A549 (cell line): ENCODE data around the gene CENPM. TPM values are rescaled to one million over a fixed set of nuclear protein-coding genes. Genes with fewer than 3 reads are reported as not detected.

Source experiments
- ATAC-seq, 2 experiments: fragments of 200-7000 bp in 1 of 2; fragments of >200 bp in 1 of 2; cut with Nextera tagmentation in 1 of 2; cut with Tn5 transposase in 1 of 2; 3 replicates each; pipeline versions ENCODE4 v1.8.0 to v1.9.1; 2018 to 2020; ENCODE audit warnings: mild to moderate bottlenecking in 1 of 2, moderate library complexity in 1 of 2
- CTCF ChIA-PET: fragments of 300-600 bp; sonication (Branson Sonifier 250); formaldehyde crosslinking; extraction: SDS; loops from one replicate; lab custom pipeline; 2021; ENCODE audit warnings: antibody characterized with exemption, inconsistent platforms; lab: Yijun Ruan, JAX
- POLR2A ChIA-PET: fragments of 350-600 bp; formaldehyde crosslinking; extraction: SDS; loops from one replicate; lab custom pipeline; 2021; ENCODE audit warnings: antibody characterized with exemption, inconsistent platforms; lab: Yijun Ruan, JAX
- DNase-seq, 2 experiments: peaks; one replicate each; pipeline versions ENCODE4 v3.0.0 to v3.0.0-alpha.2; 2011 to 2016; ENCODE audit warnings: low read depth in 1 of 2, low spot score in 1 of 2
- FAIRE-seq: peaks from 2 replicates; lab custom pipeline; 2011; peaks lifted over from hg19 to GRCh38; lab: Jason Lieb, UNC
- H3K27ac ChIP-seq, 2 experiments: fragments of >200 bp; sonication (Bioruptor Twin); formaldehyde crosslinking; 3 replicates each; pipeline ENCODE4 v1.5.1; 2016 to 2017
- H3K4me1 ChIP-seq: fragments of >200 bp; sonication (Bioruptor Twin); formaldehyde crosslinking; 3 replicates; pipeline ENCODE4 v1.6.1; 2016
- H3K4me2 ChIP-seq: fragments of >200 bp; sonication (Bioruptor Twin); formaldehyde crosslinking; 3 replicates; pipeline ENCODE4 v1.6.1; 2016
- H3K4me3 ChIP-seq: fragments of >200 bp; sonication (Bioruptor Twin); formaldehyde crosslinking; 3 replicates; pipeline ENCODE4 v1.5.1; 2016
- H3K9me3 ChIP-seq: fragments of >200 bp; sonication (Bioruptor Twin); formaldehyde crosslinking; 3 replicates; pipeline ENCODE4 v1.6.1; 2016
- CBX2 ChIP-seq: fragments of 200-600 bp; sonication (generic); IDR thresholded peaks from 2 replicates; pipeline ENCODE4 v1.6.1; 2016; ENCODE audit warnings: low read depth, mild to moderate bottlenecking, borderline replicate concordance
- CEBPB ChIP-seq, 2 experiments: fragments of >200 bp in 1 of 2; sonication (Bioruptor Twin) in 1 of 2; formaldehyde crosslinking in 1 of 2; IDR thresholded peaks; 2 replicates each; pipeline ENCODE4 v1.6.1; 2012 to 2016
- CHD4 ChIP-seq: fragments of 200-600 bp; sonication (generic); IDR thresholded peaks from 2 replicates; pipeline ENCODE4 v1.6.1; 2016; ENCODE audit warnings: antibody characterized with exemption, mild to moderate bottlenecking, borderline replicate concordance
- EHF ChIP-seq: fragments of 250-450 bp; sonication (Bioruptor Pico); IDR thresholded peaks from 2 replicates; pipeline ENCODE4 v1.5.0; 2020; ENCODE audit warnings: mild to moderate bottlenecking
- GATA3 ChIP-seq: IDR thresholded peaks from 2 replicates; pipeline ENCODE4 v1.6.1; 2012; ENCODE audit warnings: borderline replicate concordance
- HEYL ChIP-seq: fragments of 250-450 bp; sonication (Bioruptor Pico); IDR thresholded peaks from 2 replicates; pipeline ENCODE4 v1.8.0; 2021; ENCODE audit warnings: mild to moderate bottlenecking, moderate library complexity
- JUN ChIP-seq, 2 experiments: fragments of >200 bp; sonication (Bioruptor Twin); formaldehyde crosslinking; IDR thresholded peaks; 2 replicates in 1 of 2; 3 replicates in 1 of 2; pipeline ENCODE4 v1.6.1; 2016 to 2017
- JUNB ChIP-seq: fragments of >200 bp; sonication (Bioruptor Twin); formaldehyde crosslinking; IDR thresholded peaks from 2 replicates; pipeline ENCODE4 v1.6.1; 2016
- KDM5A ChIP-seq: fragments of 200-600 bp; sonication (generic); IDR thresholded peaks from 2 replicates; pipeline ENCODE4 v1.6.1; 2016; ENCODE audit warnings: antibody characterized with exemption, mild to moderate bottlenecking
- MAFK ChIP-seq: fragments of 450-650 bp; IDR thresholded peaks from 2 replicates; pipeline ENCODE4 v1.6.1; 2014; ENCODE audit not compliant: partially characterized antibody
- MAZ ChIP-seq: fragments of 150-350 bp; IDR thresholded peaks from 2 replicates; pipeline ENCODE4 v1.6.1; 2014; ENCODE audit warnings: antibody characterized with exemption, low read depth, low read length, borderline replicate concordance
- MYC ChIP-seq: IDR thresholded peaks from 2 replicates; pipeline ENCODE4 v1.6.1; 2012; ENCODE audit warnings: mild to moderate bottlenecking, inconsistent platforms, low read length, improper control_type of control experiment, borderline replicate concordance
- NPAS2 ChIP-seq: fragments of 250-450 bp; sonication (Bioruptor Pico); IDR thresholded peaks from 2 replicates; pipeline ENCODE4 v1.8.0; 2022; ENCODE audit warnings: mild to moderate bottlenecking, moderate library complexity, borderline replicate concordance
- PHF8 ChIP-seq: fragments of 200-600 bp; sonication (generic); IDR thresholded peaks from 2 replicates; pipeline ENCODE4 v1.6.1; 2016; ENCODE audit warnings: low read depth, mild to moderate bottlenecking, antibody characterized with exemption, moderate library complexity, borderline replicate concordance
- POLR2AphosphoS2 ChIP-seq: conservative IDR thresholded peaks from 2 replicates; pipeline ENCODE4 v1.6.1; 2012; ENCODE audit warnings: low read length, improper control_type of control experiment, inconsistent platforms
- RCOR1 ChIP-seq: fragments of 150-350 bp; IDR thresholded peaks from 2 replicates; pipeline ENCODE4 v1.6.1; 2014; ENCODE audit warnings: antibody characterized with exemption, low read length, low read depth
- RFX5 ChIP-seq: fragments of 450-650 bp; IDR thresholded peaks from 2 replicates; pipeline ENCODE4 v1.7.1; 2014; ENCODE audit warnings: antibody characterized with exemption, mild to moderate bottlenecking, moderate library complexity
- SMC3 ChIP-seq: fragments of >200 bp; sonication (Bioruptor Twin); formaldehyde crosslinking; IDR thresholded peaks from 3 replicates; pipeline ENCODE4 v1.6.1; 2018; ENCODE audit warnings: inconsistent platforms
- TP53 ChIP-seq: fragments of 250-450 bp; sonication (Bioruptor Pico); IDR thresholded peaks from 2 replicates; pipeline ENCODE4 v1.5.0; 2021; ENCODE audit warnings: mild to moderate bottlenecking, moderate library complexity
- ZSCAN20 ChIP-seq: fragments of 250-450 bp; sonication (Bioruptor Pico); IDR thresholded peaks from 2 replicates; pipeline ENCODE4 v1.8.0; 2022; ENCODE audit warnings: mild to moderate bottlenecking, moderate library complexity
- WGBS: methylation state at CpG from one replicate; pipeline ENCODE4 v1.1.6; 2017; ENCODE audit errors: missing lambda C conversion rate; 5-methylcytosine and 5-hydroxymethylcytosine counted together
- polyA plus RNA-seq, 4 experiments: library from polyadenylated mRNA; depleted of rRNA in 3 of 4; stranded (reverse); fragments of >200 nt; fragmentation: RNase III in 1 of 4; extraction: RNeasy Plus Mini Kit Qiagen cat#74134 plus additional on column Dnase treatment in 1 of 4; gene quantifications; 2 replicates in 3 of 4; 3 replicates in 1 of 4; pipeline ENCODE4 v1.2.3, GENCODE V29; 2011 to 2017
- TF ChIP-seq, protein P1 (sequence below): IDR thresholded peaks from 2 replicates; pipeline ENCODE4 v1.6.1; 2012; ENCODE audit warnings: low read depth, borderline replicate concordance
- TF ChIP-seq, protein P2 (sequence below): fragments of 250-450 bp; sonication (Bioruptor Pico); IDR thresholded peaks from 2 replicates; pipeline ENCODE4 v1.5.0; 2020; ENCODE audit warnings: low read depth, mild to moderate bottlenecking, moderate library complexity
- TF ChIP-seq, protein P3 (sequence below): fragments of >200 bp; sonication (Bioruptor Twin); formaldehyde crosslinking; IDR thresholded peaks from 3 replicates; pipeline ENCODE4 v1.6.1; 2016
- TF ChIP-seq, protein P4 (sequence below): fragments of 200-600 bp; sonication (generic); IDR thresholded peaks from 2 replicates; pipeline ENCODE4 v1.6.1; 2016; ENCODE audit warnings: antibody characterized with exemption, mild to moderate bottlenecking, moderate library complexity

Gene CENPM
- polyA plus RNA-seq, 2 of the 4 experiments (the other 2 are of a cell fraction), result 22.3 to 40.1 TPM

DNA sequence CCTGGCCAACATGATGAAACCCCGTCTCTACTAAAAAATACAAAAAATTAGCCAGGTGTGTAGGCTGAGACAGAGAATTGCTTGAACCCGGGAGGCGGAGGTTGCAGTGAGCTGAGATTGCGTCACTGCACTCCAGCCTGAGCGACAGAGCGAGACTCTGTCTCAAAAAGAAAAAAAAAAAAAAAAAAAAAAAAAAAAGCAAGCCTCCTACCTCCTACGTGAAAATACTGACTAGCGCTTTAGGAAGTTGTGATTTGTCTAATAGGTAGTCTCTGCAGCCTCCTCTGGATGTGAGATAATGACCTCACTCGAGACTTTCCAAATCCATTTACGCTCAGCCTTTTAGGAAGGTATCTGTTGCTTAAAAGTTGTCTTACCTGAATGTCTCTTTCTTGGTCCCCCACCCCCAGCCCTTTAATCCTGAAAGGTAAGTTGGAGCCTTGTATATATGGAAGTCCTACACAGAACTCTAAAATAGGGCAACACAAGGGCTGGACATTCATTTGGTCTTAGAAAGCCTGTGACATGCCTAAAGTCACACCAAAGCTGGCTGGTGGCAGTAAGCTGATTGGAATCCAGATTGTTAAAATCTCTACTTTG, 27.8 kb upstream of the CENPM start:
- H3K4me2 ChIP-seq, result no peak overlapping the region; the same call in 2 of the 3 replicates
- FAIRE-seq (no peak), DNase-seq (no peak), ATAC-seq (no peak)
- H3K27ac ChIP-seq, result no peak overlapping the region
- no peaks in the 10 kb centered on the region for H3K4me1 ChIP-seq
- CTCF ChIA-PET, result interaction anchor here (1.6 kb wide), 1 partner anchor 8 kb away, joined by 4 read pairs; no protein-coding TSS in a partner anchor
- POLR2A ChIA-PET, result no interaction called here
- H3K9me3 ChIP-seq, result no peaks in the 10 kb centered on the region
- WGBS, result 22% methylated on average over 10 of the region's 10 CpGs
- no peak for TF ChIP-seq ZSCAN20 (CRISPR knock-in tag)
- 0 out of 4 replicates have a peak, but pooled peaks of 1 of the 2 experiments have one; percentile 12 for TF ChIP-seq CEBPB (IDR thresholded peaks at IDR 0.05)
- no peak for TF ChIP-seq NPAS2
- H3K4me3 ChIP-seq, result no peak overlapping the region

DNA sequence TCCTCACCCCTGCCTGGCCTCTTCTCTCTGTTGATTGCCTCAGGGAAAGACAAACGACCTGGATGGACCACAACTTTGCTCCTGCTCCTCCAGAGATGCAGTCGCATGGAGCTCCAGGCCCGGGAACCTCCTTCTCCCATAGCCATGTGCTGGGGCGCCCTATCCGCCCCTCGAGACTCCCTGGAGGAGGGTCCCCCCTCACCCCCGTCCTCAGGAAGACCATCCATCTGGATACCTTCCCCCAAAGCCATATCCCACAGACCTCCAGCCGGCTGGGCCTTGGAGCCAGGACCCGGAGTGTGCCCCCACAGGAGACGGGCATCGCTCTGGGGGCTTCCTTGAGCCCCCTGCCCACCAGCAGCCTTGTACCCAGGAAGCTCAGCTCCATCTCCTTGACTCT, 24.5 kb upstream of the CENPM start:
- no peak for FAIRE-seq
- no peak overlapping the region for H3K4me2 ChIP-seq
- CTCF ChIA-PET, result interaction anchor here (1.0 to 1.3 kb wide), 3 partner anchors 13 to 225 kb away, joined by 3 to 5 read pairs (median 4); no protein-coding TSS in a partner anchor
- no peak overlapping the region for H3K27ac ChIP-seq
- WGBS, result 30% methylated on average over 2 of the region's 11 CpGs
- POLR2A ChIA-PET, result no interaction called here
- no peak for ATAC-seq
- no peak for DNase-seq
- no peaks in the 10 kb centered on the region for H3K4me1 ChIP-seq
- no peaks in the 10 kb centered on the region for H3K9me3 ChIP-seq
- TF ChIP-seq KDM5A, result no peak
- no peak for TF ChIP-seq EHF (CRISPR knock-in tag)
- TF ChIP-seq ZSCAN20 (CRISPR knock-in tag), result no peak
- no peak for TF ChIP-seq CBX2
- TF ChIP-seq RFX5, result no peak
- TF ChIP-seq TP53 (CRISPR knock-in tag), result no peak
- TF ChIP-seq JUN (IDR thresholded peaks at IDR 0.05), result no peak
- TF ChIP-seq, protein P1, sequence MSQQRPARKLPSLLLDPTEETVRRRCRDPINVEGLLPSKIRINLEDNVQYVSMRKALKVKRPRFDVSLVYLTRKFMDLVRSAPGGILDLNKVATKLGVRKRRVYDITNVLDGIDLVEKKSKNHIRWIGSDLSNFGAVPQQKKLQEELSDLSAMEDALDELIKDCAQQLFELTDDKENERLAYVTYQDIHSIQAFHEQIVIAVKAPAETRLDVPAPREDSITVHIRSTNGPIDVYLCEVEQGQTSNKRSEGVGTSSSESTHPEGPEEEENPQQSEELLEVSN, result no peak
- TF ChIP-seq RCOR1, result no peak
- no peak overlapping the region for H3K4me3 ChIP-seq

DNA sequence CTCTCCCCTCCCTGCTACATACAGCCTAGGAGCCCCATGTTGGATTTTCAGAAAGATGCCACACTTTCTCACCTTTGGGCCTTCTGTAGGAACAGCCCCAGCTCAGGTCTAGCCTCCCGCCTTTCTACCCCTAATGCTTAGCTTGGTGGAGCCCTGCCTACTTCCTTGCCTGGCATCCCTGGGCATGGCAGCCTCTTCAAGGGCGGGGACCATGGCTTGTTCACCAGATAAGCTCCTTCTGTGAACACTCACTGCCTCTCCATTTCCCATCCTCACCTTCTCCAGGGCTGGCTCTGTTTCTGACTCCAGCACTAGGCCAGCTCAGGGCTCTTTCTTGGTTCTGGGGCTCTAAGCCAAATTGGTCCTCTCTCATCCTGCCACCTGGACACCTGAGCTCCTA, 23.6 kb upstream of the CENPM start:
- DNase-seq (no peak), ATAC-seq (no peak), FAIRE-seq (no peak)
- 58% methylated on average over 2 of the region's 2 CpGs for WGBS
- H3K9me3 ChIP-seq, result no peaks in the 10 kb centered on the region
- H3K4me2 ChIP-seq, result no peak overlapping the region
- H3K27ac ChIP-seq, result no peak overlapping the region
- TF ChIP-seq, protein P2, sequence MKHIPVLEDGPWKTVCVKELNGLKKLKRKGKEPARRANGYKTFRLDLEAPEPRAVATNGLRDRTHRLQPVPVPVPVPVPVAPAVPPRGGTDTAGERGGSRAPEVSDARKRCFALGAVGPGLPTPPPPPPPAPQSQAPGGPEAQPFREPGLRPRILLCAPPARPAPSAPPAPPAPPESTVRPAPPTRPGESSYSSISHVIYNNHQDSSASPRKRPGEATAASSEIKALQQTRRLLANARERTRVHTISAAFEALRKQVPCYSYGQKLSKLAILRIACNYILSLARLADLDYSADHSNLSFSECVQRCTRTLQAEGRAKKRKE (CRISPR knock-in tag), result no peak
- TF ChIP-seq MAZ (no peak), PHF8 (no peak), JUNB (no peak), SMC3 (no peak), MAFK (no peak), NPAS2 (no peak), MYC (no peak), KDM5A (no peak), HEYL (CRISPR knock-in tag) (no peak), GATA3 (no peak), CHD4 (no peak), POLR2AphosphoS2 (no peak)
- TF ChIP-seq, protein P3, sequence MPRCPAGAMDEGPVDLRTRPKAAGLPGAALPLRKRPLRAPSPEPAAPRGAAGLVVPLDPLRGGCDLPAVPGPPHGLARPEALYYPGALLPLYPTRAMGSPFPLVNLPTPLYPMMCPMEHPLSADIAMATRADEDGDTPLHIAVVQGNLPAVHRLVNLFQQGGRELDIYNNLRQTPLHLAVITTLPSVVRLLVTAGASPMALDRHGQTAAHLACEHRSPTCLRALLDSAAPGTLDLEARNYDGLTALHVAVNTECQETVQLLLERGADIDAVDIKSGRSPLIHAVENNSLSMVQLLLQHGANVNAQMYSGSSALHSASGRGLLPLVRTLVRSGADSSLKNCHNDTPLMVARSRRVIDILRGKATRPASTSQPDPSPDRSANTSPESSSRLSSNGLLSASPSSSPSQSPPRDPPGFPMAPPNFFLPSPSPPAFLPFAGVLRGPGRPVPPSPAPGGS, result no peak
- TF ChIP-seq, protein P4, sequence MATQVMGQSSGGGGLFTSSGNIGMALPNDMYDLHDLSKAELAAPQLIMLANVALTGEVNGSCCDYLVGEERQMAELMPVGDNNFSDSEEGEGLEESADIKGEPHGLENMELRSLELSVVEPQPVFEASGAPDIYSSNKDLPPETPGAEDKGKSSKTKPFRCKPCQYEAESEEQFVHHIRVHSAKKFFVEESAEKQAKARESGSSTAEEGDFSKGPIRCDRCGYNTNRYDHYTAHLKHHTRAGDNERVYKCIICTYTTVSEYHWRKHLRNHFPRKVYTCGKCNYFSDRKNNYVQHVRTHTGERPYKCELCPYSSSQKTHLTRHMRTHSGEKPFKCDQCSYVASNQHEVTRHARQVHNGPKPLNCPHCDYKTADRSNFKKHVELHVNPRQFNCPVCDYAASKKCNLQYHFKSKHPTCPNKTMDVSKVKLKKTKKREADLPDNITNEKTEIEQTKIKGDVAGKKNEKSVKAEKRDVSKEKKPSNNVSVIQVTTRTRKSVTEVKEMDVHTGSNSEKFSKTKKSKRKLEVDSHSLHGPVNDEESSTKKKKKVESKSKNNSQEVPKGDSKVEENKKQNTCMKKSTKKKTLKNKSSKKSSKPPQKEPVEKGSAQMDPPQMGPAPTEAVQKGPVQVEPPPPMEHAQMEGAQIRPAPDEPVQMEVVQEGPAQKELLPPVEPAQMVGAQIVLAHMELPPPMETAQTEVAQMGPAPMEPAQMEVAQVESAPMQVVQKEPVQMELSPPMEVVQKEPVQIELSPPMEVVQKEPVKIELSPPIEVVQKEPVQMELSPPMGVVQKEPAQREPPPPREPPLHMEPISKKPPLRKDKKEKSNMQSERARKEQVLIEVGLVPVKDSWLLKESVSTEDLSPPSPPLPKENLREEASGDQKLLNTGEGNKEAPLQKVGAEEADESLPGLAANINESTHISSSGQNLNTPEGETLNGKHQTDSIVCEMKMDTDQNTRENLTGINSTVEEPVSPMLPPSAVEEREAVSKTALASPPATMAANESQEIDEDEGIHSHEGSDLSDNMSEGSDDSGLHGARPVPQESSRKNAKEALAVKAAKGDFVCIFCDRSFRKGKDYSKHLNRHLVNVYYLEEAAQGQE, result no peak
- TF ChIP-seq, all 56 proteins: peak for 0
- POLR2A ChIA-PET, result no interaction called here
- no peaks in the 10 kb centered on the region for H3K4me1 ChIP-seq
- no peak overlapping the region for H3K4me3 ChIP-seq
- CTCF ChIA-PET, result interaction anchor here (0.6 to 1.3 kb wide), 5 partner anchors 12 to 473 kb away, joined by 3 to 5 read pairs (median 3); no protein-coding TSS in a partner anchor
